OCI-LY3 (cell line): Measurements from ENCODE around the gene FLT1.

Experiments
- H2AFZ ChIP-seq: fragments of 200-600, 300-600 bp; shearing (Covaris generic); 2 replicates; pipeline ENCODE4 v1.6.0; 2014; ENCODE audit warnings: antibody characterized with exemption, low read depth, low read length
- H3K27ac ChIP-seq: fragments of 200-600, 300-600 bp; sonication (generic); 2 replicates; pipeline ENCODE4 v1.5.1; 2014; ENCODE audit warnings: mild to moderate bottlenecking, low read length, moderate library complexity, mixed read lengths
- H3K27me3 ChIP-seq: fragments of 200-600, 300-600 bp; sonication (generic); 2 replicates; pipeline ENCODE4 v1.6.1; 2014; ENCODE audit warnings: low read depth, low read length, mixed read lengths
- H3K36me3 ChIP-seq: fragments of 200-600, 300-600 bp; sonication (generic); replicated peaks from 2 replicates; pipeline ENCODE3; 2014; ENCODE audit warnings: low read depth, low read length, mixed read lengths
- H3K4me1 ChIP-seq: fragments of 300-600, 200-600 bp; sonication (generic); 2 replicates; pipeline ENCODE4 v1.6.1; 2014; ENCODE audit warnings: low read length, mixed read lengths
- H3K4me2 ChIP-seq: fragments of 200-600, 300-600 bp; sonication (generic); 2 replicates; pipeline ENCODE4 v1.6.1; 2014; ENCODE audit warnings: low read length, mixed read lengths
- H3K4me3 ChIP-seq: fragments of 300-600, 200-600 bp; sonication (generic); 2 replicates; pipeline ENCODE4 v1.5.1; 2014; ENCODE audit warnings: antibody characterized with exemption, mild to moderate bottlenecking, low read length, moderate library complexity
- H3K79me2 ChIP-seq: fragments of 300-600, 200-600 bp; shearing (Covaris generic); 2 replicates; pipeline ENCODE4 v1.6.1; 2014; ENCODE audit warnings: mild to moderate bottlenecking, low read length, mixed read lengths
- H3K9ac ChIP-seq: fragments of 300-600, 200-600 bp; shearing (Covaris generic); 2 replicates; pipeline ENCODE4 v1.6.0; 2014; ENCODE audit warnings: mild to moderate bottlenecking, low read length, moderate library complexity
- H3K9me3 ChIP-seq: fragments of 200-600, 300-600 bp; shearing (Covaris generic); 2 replicates; pipeline ENCODE4 v1.6.1; 2014; ENCODE audit warnings: low read length, mixed read lengths; ENCODE audit not compliant: insufficient read depth
- H4K20me1 ChIP-seq: fragments of 200-600, 300-600 bp; sonication (generic); 2 replicates; pipeline ENCODE4 v1.6.1; 2016; ENCODE audit warnings: low read length, mixed read lengths; ENCODE audit not compliant: insufficient read depth
- EZH2phosphoT487 ChIP-seq: fragments of 200-600 bp; shearing (Covaris generic); IDR thresholded peaks from 2 replicates; pipeline ENCODE4 v1.6.1; 2018; ENCODE audit warnings: antibody characterized with exemption, mixed run types, low read depth
- TF ChIP-seq, protein P1 (sequence below): fragments of 200-600, 300-600 bp; sonication (generic); IDR thresholded peaks from 2 replicates; pipeline ENCODE4 v1.5.1; 2014; ENCODE audit warnings: antibody characterized with exemption, low read length, low read depth

Gene FLT1

DNA sequence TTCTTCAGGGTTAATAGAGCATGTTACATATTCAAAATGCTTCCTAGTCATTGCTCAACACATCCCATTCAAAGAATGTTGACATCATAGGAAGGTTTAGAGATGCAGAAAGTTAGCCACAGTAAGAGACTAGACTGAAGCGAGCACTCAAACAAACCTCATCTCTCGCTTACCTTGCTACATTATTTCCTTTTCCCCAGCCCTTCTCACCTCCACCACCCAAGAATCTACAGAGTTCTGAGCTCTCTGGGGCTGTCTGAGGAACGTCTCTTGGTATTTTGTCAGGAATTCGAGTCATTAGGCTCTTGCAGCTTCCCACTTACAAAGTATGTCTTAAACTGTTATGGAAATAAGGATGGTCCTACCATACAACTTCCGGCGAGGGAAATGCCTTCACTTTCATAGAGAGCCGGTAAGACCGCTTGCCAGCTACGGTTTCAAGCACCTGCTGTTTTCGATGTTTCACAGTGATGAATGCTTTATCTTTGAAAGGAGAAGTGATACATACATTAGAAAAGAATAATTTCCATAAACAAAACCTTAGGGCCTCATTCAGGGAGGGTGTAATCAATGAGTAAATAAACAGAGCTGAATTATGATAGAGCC lies 65.1 kb downstream of the FLT1 start:
- peak overlapping the region; percentile 69 for H3K9ac ChIP-seq
- peak overlapping the region; percentile 71 for H3K4me3 ChIP-seq
- H3K4me2 ChIP-seq, result peak overlapping the region; percentile 72
- peak overlapping the region; percentile 37 for H2AFZ ChIP-seq
- peaks cover 49% of the 10 kb centered on the region for H3K4me1 ChIP-seq
- peaks cover 13% of the 10 kb centered on the region for H3K36me3 ChIP-seq
- H3K79me2 ChIP-seq, result no peaks in the 10 kb centered on the region
- TF ChIP-seq EZH2phosphoT487, result no peak
- TF ChIP-seq, protein P1, sequence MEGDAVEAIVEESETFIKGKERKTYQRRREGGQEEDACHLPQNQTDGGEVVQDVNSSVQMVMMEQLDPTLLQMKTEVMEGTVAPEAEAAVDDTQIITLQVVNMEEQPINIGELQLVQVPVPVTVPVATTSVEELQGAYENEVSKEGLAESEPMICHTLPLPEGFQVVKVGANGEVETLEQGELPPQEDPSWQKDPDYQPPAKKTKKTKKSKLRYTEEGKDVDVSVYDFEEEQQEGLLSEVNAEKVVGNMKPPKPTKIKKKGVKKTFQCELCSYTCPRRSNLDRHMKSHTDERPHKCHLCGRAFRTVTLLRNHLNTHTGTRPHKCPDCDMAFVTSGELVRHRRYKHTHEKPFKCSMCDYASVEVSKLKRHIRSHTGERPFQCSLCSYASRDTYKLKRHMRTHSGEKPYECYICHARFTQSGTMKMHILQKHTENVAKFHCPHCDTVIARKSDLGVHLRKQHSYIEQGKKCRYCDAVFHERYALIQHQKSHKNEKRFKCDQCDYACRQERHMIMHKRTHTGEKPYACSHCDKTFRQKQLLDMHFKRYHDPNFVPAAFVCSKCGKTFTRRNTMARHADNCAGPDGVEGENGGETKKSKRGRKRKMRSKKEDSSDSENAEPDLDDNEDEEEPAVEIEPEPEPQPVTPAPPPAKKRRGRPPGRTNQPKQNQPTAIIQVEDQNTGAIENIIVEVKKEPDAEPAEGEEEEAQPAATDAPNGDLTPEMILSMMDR, result no peak
- no peaks in the 10 kb centered on the region for H4K20me1 ChIP-seq
- H3K27me3 ChIP-seq, result no peaks in the 10 kb centered on the region
- H3K27ac ChIP-seq, result peak overlapping the region; percentile 88
- no peaks in the 10 kb centered on the region for H3K9me3 ChIP-seq

DNA sequence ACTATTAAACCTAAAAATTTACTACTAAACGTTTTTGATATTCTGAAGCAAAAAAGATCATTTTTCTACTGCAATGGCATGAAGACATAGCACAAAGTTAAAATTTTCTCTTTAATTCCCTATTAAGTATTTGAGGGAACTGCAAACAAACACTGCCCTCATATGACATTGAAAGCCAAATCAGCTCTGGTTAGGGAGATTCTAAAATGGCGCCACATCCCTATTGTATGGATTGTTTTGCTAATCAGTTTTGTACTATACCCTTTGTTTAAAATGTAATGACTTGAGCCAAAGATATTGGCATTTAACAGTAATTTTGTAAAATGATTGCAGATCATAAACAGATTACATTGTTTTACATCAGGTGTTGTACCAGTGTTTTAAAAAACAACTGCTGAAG lies 65.8 kb downstream of the FLT1 start:
- TF ChIP-seq, protein P1, result peak; percentile 34; the same call in 1 of the 2 replicates
- TF ChIP-seq EZH2phosphoT487, result no peak
- Histone ChIP-seq H4K20me1 (no peaks in the 10 kb centered on the region), H3K27ac (peak overlapping the region; percentile 88), H3K4me3 (peak overlapping the region; percentile 71), H3K79me2 (no peaks in the 10 kb centered on the region), H3K36me3 (peaks cover 13% of the 10 kb centered on the region), H3K27me3 (no peaks in the 10 kb centered on the region), H3K4me1 (peaks cover 54% of the 10 kb centered on the region), H3K9ac (peak overlapping the region; percentile 69), H2AFZ (peak overlapping the region; percentile 37; the same call in 1 of the 2 replicates), H3K9me3 (no peaks in the 10 kb centered on the region), H3K4me2 (peak overlapping the region; percentile 72)

DNA sequence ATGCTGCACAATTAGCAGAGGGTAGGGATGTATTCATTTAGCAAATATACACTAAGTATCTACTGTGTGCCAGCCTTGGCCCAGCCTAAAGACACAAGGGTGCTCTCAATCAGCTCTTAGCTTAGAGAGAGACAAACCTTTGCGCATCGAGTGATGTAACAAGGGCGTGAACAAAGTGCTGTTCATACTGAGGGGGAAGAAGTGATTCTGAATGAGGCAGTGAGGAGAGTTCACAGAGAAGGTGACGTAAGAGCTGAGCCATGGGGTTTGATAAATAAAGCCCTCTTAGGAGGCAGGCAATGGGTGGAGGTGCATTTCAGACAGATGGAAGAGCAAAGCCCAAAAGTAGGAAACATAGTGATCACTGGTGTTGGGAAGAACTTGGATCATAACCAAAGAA lies 68.5 kb downstream of the FLT1 start:
- Histone ChIP-seq H3K9ac (no peak overlapping the region), H3K9me3 (no peaks in the 10 kb centered on the region), H3K4me1 (peaks cover 71% of the 10 kb centered on the region), H3K4me2 (no peak overlapping the region), H3K79me2 (no peaks in the 10 kb centered on the region), H3K27me3 (no peaks in the 10 kb centered on the region), H3K27ac (no peak overlapping the region), H4K20me1 (no peaks in the 10 kb centered on the region), H3K4me3 (no peak overlapping the region), H2AFZ (no peak overlapping the region), H3K36me3 (peaks cover 13% of the 10 kb centered on the region)
- no peak for TF ChIP-seq EZH2phosphoT487
- TF ChIP-seq, protein P1, result no peak

DNA sequence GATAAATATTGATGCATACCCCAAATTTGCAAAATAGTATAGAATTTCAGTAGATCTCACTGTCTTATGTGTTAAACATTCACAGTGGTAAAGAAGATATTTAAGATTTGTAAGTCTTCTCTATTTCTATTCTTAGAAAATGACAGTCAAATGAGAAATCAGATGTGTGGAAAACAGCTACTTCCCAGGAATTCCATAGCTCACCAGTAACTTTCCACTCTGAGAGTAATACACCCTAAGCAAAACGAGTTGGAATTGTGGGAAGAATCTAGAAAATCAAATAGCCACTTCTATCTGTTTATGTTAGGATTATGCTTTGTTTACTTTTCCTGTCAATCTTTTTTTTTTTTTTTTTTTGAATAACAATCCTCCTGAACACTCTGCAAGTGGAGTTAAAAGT lies 69.1 kb downstream of the FLT1 start:
- peaks cover 13% of the 10 kb centered on the region for H3K36me3 ChIP-seq
- H3K4me3 ChIP-seq, result no peak overlapping the region

More for the DNA sequence above, 69.1 kb downstream of the FLT1 start:
- TF ChIP-seq, protein P1, result no peak
- no peak for TF ChIP-seq EZH2phosphoT487
- Histone ChIP-seq H3K27ac (no peak overlapping the region), H3K79me2 (no peaks in the 10 kb centered on the region), H3K4me1 (peaks cover 71% of the 10 kb centered on the region), H3K9me3 (no peaks in the 10 kb centered on the region), H4K20me1 (no peaks in the 10 kb centered on the region), H3K9ac (no peak overlapping the region), H3K27me3 (no peaks in the 10 kb centered on the region), H3K4me2 (no peak overlapping the region), H2AFZ (no peak overlapping the region)
